Suprapubic skin (tissue), 3 donors: Measurements from ENCODE around the gene TAF5L.

Experiments
- CTCF ChIP-seq, 2 donors: fragments of 200-600 bp in 1 of 2; fragments of 450-650 bp in 1 of 2; sonication (generic) in 1 of 2; IDR thresholded peaks; one replicate each; pipeline ENCODE4 v1.5.1; 2016 to 2019; ENCODE audit warnings: antibody characterized with exemption in 2 of 2, mild to moderate bottlenecking in 1 of 2, moderate library complexity in 1 of 2
- EP300 ChIP-seq: sonication (generic); formaldehyde crosslinking; IDR thresholded peaks from one replicate; pipeline ENCODE4 v1.6.1; 2017; ENCODE audit warnings: antibody characterized with exemption

GRCh38 chr1:229672246-229672645 is 46.3 kb upstream of the TAF5L start:
- TF ChIP-seq EP300 (no peak), CTCF (IDR thresholded peaks at IDR 0.05) (no peak)
